Tibial artery (tissue), 4 donors: Measurements from ENCODE around the gene BCAR3.

Experiments
- DNase-seq, 2 donors: peaks; one replicate each; pipeline ENCODE4 v3.0.0-alpha.2; 2019
- H3K27ac ChIP-seq, 2 donors: fragments of 200-600 bp; sonication (generic) in 1 of 2; 1 replicate in 1 of 2; 2 replicates in 1 of 2; pipeline ENCODE4 v1.5.1; 2018 to 2019; ENCODE audit warnings: mild to moderate bottlenecking in 1 of 2
- H3K27me3 ChIP-seq, 2 donors: fragments of 200-600 bp; sonication (generic) in 1 of 2; one replicate each; pipeline versions ENCODE4 v1.5.1 to v1.6.0; 2016 to 2019
- H3K36me3 ChIP-seq, 3 donors: fragments of 200-600 bp; sonication (generic) in 2 of 3; one replicate each; pipeline ENCODE4 v1.5.1; 2016 to 2019; ENCODE audit warnings: mild to moderate bottlenecking in 2 of 3
- H3K4me1 ChIP-seq, 4 donors: fragments of 200-600 bp; sonication (generic) in 2 of 4; 1 replicate in 3 of 4; 2 replicates in 1 of 4; pipeline ENCODE4 v1.5.1; 2016 to 2019
- H3K4me3 ChIP-seq, 2 donors: fragments of 200-600 bp; sonication (generic) in 1 of 2; 1 replicate in 1 of 2; 2 replicates in 1 of 2; pipeline ENCODE4 v1.5.1; 2018 to 2019; ENCODE audit warnings: mild to moderate bottlenecking in 2 of 2
- H3K9me3 ChIP-seq, 3 donors: fragments of 200-600 bp; sonication (generic) in 1 of 3; one replicate each; pipeline ENCODE4 v1.5.1; 2016 to 2019
- intact Hi-C: fragments of 100-400 bp; cut with DNase I; formaldehyde crosslinking; loops from one replicate; pipeline ENCODE4 v1.15.0; 2023; ENCODE audit warnings: low total_unique reads
- TF ChIP-seq, protein P1 (sequence below), 2 experiments: fragments of 200-600 bp in 1 of 2; fragments of 450-650 bp in 1 of 2; IDR thresholded peaks; one replicate each; pipeline ENCODE4 v1.5.1; 2017 to 2019; ENCODE audit warnings: antibody characterized with exemption in 2 of 2, mild to moderate bottlenecking in 1 of 2, moderate library complexity in 1 of 2

The BCAR3 gene

GRCh38 chr1:93566227-93566626 lies 115.4 kb downstream of the BCAR3 start:
- peaks cover 62 to 93% (median 90%) of the 10 kb centered on the region in 3 donors for H3K36me3 ChIP-seq
- no peak overlapping the region for H3K27ac ChIP-seq
- H3K9me3 ChIP-seq: no peaks in the 10 kb centered on the region
- no peak overlapping the region for H3K4me3 ChIP-seq
- peaks cover 0 to 8% (median 0%) of the 10 kb centered on the region in 4 donors for H3K4me1 ChIP-seq
- intact Hi-C loops: no loop called here
- no peak for DNase-seq
- TF ChIP-seq, protein P1, sequence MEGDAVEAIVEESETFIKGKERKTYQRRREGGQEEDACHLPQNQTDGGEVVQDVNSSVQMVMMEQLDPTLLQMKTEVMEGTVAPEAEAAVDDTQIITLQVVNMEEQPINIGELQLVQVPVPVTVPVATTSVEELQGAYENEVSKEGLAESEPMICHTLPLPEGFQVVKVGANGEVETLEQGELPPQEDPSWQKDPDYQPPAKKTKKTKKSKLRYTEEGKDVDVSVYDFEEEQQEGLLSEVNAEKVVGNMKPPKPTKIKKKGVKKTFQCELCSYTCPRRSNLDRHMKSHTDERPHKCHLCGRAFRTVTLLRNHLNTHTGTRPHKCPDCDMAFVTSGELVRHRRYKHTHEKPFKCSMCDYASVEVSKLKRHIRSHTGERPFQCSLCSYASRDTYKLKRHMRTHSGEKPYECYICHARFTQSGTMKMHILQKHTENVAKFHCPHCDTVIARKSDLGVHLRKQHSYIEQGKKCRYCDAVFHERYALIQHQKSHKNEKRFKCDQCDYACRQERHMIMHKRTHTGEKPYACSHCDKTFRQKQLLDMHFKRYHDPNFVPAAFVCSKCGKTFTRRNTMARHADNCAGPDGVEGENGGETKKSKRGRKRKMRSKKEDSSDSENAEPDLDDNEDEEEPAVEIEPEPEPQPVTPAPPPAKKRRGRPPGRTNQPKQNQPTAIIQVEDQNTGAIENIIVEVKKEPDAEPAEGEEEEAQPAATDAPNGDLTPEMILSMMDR (IDR thresholded peaks at IDR 0.05): no peak
- H3K27me3 ChIP-seq: no peaks in the 10 kb centered on the region

DNA sequence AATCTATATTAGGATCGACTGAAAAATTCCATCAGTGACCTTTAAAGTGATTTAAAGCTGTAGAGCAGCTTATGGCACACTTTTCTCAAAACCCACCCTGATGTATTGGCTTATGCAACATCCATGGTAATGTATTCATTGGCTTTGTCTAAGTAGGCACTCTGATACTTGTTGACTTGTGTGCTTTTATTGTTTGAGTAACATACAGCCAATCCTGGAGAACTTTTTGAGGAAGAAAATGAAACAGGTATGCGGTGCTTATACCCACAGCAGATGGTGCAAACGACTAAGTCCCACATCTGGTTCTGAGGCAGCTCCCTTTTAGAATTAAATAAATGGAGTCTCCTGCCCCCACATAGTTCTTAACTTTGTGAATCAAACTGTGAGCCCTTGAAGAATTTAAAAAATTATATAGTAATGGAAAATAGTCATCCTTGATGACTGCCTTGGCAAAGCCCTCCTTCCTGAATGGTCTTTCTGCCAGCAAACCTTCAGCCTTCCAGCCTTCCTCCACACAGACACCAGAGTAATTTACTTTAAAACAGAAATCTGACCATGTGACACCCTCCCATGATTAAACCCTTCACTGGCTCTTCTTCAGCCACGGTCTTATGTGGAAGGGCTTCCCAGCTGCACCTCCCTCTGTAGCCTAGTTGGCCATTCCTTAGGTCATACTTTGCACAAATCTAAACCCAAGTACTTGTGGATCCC lies 116.0 kb downstream of the BCAR3 start:
- no peak for DNase-seq
- Histone ChIP-seq H3K27ac (no peak overlapping the region), H3K4me1 (peaks cover 0 to 8% (median 0%) of the 10 kb centered on the region in 4 donors), H3K9me3 (no peaks in the 10 kb centered on the region), H3K36me3 (peaks cover 62 to 90% (median 87%) of the 10 kb centered on the region in 3 donors), H3K27me3 (no peaks in the 10 kb centered on the region), H3K4me3 (no peak overlapping the region)
- TF ChIP-seq, protein P1 (IDR thresholded peaks at IDR 0.05): no peak
- intact Hi-C loops: no loop called here

DNA sequence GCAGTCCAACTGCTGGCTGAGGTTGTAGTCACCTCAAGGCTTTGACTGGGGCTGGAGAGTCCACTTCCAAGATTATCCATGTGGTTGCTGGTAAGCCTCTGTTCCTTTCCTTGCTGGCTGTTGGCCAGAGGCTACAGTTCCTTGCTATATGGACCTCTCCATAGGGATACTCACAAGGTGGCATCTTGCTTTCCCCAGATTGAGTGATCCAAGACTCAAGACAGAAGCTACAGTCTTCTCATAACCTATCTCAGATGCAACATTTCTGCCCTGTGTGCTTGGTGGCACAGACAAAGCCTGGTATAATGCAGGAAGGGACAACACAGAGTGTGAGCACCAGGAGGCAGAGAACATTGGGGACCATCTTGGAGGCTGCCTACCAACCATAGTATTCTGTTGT lies 121.9 kb downstream of the BCAR3 start:
- DNase-seq: no peak
- Histone ChIP-seq H3K4me1 (peaks cover 0 to 4% (median 0%) of the 10 kb centered on the region in 4 donors), H3K27me3 (no peaks in the 10 kb centered on the region), H3K27ac (no peak overlapping the region), H3K36me3 (peaks cover 25 to 45% (median 42%) of the 10 kb centered on the region in 3 donors), H3K4me3 (no peak overlapping the region), H3K9me3 (peaks cover 0 to 3% (median 0%) of the 10 kb centered on the region in 3 donors)
- intact Hi-C loops: no loop called here
- TF ChIP-seq, protein P1 (IDR thresholded peaks at IDR 0.05): no peak

GRCh38 chr1:93559045-93559444 lies 122.6 kb downstream of the BCAR3 start:
- Histone ChIP-seq H3K4me1 (peaks cover 0 to 11% (median 5%) of the 10 kb centered on the region in 4 donors), H3K27me3 (no peaks in the 10 kb centered on the region), H3K27ac (no peak overlapping the region), H3K36me3 (peaks cover 22 to 39% (median 38%) of the 10 kb centered on the region in 3 donors), H3K4me3 (no peak overlapping the region), H3K9me3 (peaks cover 0 to 3% (median 0%) of the 10 kb centered on the region in 3 donors)
- no peak for DNase-seq
- intact Hi-C loops: no loop called here
- TF ChIP-seq, protein P1 (IDR thresholded peaks at IDR 0.05): no peak

DNA sequence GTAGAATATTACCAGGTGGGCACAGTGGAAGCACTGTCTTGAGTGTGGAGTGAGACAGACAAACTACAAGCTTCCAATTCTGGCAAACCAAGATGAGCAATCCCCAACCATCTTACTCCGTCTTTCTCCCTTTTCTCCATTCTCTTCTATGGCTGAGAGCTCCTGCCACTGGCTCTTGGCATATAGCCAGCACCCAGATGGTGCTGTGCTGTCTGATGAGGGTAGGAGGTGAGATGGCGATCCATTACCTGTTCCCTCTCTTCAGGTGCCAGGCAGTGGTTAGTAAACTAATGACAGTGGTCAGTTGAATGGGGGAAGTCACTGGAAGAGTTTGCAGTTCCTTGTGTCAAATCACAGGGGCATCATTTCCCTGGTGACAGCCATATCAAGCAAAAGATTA lies 125.3 kb downstream of the BCAR3 start:
- H3K27ac ChIP-seq: no peak overlapping the region
- H3K4me3 ChIP-seq: no peak overlapping the region
- intact Hi-C loops: no loop called here
- peaks cover 10 to 17% (median 15%) of the 10 kb centered on the region in 3 donors for H3K36me3 ChIP-seq
- peaks cover 0 to 3% (median 0%) of the 10 kb centered on the region in 3 donors for H3K9me3 ChIP-seq
- TF ChIP-seq, protein P1 (IDR thresholded peaks at IDR 0.05): no peak
- peaks cover 0 to 17% (median 7%) of the 10 kb centered on the region in 4 donors for H3K4me1 ChIP-seq
- no peaks in the 10 kb centered on the region for H3K27me3 ChIP-seq
- no peak for DNase-seq
